GM03348 (cell line): Measurements from ENCODE around the gene SPAG6.

Experiments used
- DNase-seq: peaks from one replicate; pipeline ENCODE4 v3.0.0; 2012; ENCODE audit warnings: low spot score

SPAG6 gene

DNA sequence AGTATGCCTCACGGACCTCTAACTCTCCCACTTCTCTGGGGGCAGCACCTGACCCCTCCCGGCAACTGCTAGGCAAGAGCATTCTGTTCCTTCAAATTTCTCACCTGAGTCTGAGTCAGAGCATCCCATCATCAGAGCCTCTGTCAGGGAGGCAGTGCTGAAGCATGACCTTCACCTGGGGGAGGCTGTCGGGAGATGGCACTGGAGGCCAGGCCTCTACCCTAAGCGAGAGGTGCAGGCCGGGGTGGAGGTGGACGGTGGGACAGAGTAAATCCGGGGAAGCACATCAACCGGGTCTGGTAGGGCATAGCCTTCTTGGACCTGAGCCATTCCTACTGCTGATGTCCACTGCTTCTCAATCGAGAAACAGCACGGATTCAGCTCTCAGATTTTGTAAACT is 90.4 kb downstream of the SPAG6 start:
- no peak for DNase-seq

DNA sequence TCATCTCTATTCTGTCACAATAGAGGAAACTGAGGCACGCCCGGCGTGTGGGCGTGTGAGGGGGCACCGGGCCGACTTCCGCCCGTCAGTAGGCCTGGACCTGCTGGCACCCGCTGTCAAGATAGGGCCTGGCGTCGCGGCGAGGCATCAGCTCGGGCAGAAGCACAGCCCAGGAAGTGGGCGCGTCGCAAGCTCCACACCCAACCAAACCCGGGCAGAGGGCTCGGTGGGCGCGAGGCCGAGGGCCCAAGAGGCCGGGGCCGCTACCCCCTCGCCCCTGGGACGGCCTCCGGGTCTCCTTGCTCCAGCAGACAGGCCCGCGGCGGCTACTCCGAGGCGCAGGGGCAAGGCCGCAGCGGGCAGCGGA is 91.2 kb downstream of the SPAG6 start:
- DNase-seq: no peak

DNA sequence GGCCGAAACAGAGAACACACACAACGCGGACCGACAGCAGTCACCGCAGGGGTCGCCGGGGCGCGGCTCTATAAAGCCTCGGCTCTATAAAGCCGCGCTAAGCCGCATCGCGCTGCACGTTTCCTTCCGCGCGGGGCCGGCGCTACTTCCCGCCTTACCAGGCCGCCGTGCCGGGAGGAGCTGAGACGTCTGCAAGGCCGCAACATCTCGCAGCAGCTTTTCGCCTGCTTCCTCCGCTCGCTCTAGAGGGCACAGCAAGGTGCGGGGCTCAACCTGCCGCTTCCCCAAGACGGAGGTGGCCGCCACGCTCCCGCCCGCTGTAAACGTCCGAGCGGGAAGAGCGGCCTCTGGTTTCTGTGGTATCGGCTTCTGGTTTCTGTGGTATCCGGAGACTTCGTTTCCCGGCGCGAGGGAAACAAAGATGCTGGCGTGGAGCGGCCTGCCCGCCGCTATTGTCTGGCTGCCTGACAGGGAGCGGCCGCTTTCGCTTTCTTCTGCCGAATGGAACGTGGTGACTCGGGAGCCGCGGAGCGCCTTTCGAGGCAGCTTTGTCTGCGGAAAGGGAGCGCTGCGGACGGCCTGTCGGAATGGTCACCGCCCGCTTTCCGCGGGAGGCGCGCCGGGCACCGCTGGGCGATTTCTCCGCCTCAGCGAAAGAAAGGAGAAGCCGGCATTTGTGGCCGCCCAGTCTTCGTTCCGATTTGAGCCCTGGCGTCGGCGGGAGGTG is 91.8 kb downstream of the SPAG6 start:
- DNase-seq: peak; percentile 80

DNA sequence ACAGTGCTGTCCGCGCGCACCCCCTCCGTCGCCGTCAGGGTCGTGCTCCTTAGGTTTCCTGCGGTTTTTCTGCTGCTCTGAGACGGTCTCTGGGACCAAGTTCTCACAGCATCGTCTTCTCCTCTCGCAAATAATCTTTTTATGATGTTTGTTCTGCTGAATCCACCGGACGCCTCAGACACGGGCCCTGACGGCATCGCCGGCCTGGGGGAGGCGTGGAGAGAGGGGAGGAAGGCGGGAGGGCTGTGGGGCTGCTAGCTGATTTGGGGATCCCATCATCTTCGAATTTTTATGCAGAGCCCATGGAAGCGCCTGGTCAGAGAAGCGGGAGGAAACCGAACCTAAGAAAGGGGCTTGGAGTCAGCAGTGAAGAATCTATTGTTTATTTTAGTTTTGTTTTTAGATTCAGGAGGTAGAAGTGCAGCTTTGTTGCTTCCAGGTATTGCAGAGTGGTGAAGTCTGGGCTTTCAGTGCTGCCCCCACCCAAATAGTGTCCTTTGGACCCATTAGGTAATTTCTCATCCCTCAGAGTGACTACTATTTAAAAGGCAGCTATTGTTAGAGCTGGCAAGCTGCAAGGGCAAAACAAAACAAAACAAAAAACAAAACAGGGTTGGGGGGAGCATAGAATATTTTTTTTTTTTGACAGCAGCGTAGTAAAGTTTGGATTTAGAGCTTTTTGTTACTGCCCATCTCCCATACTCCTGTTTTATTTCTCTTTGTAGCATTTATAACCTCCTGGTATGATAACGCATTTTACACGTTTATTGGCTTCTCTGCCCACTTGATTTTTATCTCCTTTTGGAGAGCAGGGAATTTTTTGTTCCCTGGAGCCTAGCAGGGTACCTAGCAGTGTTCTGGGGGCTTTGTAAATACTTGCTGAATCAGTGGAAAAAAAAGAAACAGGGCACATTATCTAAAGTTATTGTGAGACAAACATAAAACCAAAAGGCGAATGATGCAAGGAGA is 92.6 kb downstream of the SPAG6 start:
- DNase-seq: peak; percentile 60

DNA sequence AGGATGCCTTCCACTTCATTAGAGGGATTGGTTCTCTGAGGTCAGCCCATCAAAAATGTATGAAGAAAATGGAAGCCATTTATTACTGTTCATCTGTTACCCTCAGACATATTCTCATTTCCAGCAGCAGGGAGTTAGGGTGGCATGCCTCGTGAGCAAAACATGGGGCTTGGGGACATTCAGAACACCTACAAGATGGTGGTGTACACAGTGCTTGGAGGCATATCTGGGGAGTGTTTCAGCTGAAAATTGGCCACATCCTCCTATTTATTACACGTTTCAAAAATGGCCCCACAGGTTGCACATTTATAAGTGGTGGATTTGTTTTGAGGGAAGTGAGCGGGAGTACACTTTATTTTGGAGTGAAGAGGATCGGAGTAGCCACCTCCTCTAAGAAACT is 93.4 kb downstream of the SPAG6 start:
- no peak for DNase-seq

DNA sequence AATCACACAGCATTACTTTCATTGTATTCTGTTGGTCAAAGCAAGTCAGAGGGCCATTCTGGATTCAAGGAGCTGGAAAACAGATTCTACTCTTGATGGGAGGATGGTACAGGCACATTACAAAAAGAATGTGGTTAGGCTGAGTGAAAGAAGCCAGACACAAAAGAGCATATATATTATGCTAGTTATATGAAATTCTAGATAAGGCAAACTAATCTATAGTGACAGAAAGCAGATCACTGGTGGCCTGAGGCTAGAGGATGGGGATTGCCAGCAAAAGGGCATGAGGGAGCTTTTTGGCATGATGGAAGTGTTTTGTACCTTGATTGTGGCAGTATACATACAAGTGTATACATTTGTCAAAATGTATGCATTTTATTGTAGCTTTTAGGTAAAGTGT is 96.8 kb downstream of the SPAG6 start:
- DNase-seq: no peak

DNA sequence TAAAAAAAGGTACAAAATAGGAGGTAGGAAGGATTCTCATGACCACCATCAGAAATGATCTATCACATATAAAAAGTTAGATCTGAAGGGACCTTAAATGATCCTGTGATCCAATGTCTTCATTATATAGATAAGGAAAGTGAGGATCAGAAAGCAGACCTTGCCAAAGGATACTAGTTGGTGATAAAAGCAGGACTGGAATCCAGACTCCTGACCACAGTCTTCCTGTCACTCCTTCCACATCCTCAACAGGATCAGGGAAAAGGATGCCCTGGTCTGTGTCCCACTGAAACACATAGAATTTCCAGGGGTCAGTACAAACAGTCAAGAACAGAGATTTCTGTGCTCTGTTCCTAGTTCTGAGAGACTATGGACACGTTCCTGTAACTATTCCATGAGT is 97.2 kb downstream of the SPAG6 start:
- DNase-seq: no peak

DNA sequence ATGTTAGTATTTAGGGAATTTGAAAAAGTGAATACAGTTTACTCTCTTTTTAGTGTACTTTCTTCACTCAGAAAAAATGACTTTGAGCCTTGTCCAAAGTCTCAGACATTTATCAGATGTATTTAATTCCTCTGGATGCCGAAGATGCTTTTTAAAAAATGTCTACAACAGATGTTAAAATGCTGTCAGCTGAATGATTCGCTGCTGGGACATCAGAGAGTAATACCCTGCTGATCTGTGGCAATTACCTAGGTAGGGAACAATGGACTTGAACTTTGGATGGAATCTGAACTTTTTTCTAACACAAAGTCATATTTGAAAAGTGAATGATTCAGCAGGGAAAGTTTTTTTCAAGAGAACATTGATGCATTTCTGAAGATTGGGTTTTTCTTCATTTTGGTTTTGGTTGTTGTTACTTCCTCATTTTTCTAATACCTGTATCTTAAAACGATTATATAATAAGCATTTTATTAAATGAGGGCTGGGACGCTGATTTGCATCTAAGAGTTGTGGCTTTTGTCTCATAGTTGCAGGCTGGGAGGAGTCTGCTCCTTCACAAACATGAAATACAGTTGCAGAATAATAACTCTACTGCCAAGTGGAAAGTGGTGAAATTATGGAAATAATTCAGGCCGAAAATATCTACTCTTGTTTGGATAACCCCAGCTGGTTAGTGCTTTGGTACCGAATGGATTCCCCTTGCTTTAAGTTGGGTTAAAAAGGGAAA is 98.0 kb downstream of the SPAG6 start:
- peak; percentile 38 for DNase-seq

DNA sequence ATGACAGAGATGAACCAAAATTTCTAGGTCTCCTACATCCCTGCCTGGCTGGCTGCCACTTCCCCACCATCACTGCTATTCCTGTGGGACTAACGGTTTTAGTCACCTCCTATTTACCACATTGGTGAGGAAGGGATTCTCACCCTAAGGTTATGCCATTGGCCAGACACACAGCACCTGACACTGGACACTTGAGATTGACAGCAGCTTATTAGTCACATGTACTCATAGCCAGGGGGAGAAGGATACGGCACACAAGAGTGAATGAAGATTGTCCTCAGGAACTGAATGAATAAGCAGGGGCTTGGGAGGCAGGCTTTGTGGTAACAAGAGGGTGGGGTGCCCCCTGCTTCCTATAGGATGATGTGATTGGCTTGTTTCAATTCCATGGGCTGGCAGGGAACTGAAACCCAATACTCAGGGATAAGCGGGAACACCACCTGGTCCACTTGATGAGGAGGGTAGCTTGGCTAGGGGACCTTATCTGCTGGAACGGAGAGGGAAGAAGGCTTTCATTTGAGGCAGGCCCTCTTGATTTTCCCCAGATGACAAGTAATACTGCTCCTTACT is 99.0 kb downstream of the SPAG6 start:
- DNase-seq: no peak

DNA sequence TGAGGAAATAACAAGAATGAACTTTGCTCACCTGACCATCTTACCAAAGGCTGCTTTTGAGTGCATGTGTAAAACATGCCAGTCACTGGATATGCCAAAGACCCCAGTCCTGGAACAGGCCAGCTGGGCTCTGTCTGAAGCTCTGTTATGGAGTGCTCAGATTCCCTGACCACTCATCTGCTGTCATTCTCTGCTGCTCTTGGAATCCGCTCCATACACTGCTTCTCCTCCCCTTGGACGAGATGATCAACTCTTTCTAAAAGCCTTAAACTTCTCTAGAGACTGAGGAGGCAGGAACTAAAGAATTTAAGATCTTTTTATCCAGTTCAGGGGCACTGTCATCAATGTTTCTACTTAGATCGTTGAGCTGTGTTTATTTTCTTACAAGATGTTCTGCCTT is 100.2 kb downstream of the SPAG6 start:
- no peak for DNase-seq

DNA sequence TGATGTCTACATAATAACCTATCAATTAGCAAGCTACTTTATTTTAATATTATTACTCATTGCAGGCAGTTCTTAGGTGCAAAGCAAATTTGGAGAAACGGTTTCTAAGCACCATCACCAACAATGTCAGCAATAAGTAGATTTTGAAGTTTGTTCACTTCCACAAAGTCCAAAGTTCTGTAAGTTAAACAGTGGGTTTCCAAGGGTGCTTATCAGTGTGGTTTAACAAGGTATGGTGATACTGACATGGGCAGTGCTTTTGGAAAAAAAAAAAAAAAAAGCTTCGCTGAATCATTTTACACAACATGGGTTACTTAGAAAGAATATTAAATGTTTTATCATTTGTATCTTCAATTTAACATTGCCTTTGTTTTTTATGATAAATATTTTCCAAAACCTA is 101.8 kb downstream of the SPAG6 start:
- no peak for DNase-seq

DNA sequence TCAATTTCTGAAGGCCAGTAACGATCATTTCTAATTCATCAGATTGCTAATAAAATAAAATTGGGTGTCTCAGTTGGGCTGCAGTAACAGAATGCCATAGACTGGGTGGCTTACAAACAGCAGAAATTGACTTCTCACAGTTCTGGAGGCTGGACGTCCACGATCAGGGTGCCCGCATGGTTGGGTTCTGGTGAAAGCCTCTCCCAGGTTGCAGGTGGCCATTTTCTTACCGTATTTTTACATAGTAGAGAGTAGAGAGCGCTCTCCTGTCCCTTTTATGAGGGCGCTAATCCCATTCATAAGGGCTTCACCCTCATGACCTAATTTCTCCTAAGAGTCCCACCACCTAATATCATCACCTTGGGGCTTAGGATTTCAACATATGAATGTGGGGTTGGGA is 106.0 kb downstream of the SPAG6 start:
- DNase-seq: no peak

DNA sequence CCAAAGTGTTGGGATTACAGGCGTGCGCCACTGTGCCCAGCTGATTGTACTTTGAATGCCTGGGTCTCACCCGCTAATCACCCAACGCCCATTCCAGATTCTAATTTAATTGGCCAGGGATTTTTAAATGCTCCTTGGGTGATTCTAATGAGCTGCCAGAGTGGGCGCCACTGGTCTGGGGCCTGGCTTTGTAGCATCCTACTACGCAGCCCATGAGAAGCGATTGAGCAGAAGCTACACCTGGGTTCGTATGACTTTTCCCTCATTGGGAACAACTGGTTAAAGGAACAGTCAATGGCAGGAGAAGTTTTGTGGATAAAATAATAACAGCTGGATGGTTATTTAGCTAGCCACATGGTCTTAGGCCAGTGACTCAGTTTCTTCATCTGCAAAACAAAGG is 108.0 kb downstream of the SPAG6 start:
- no peak for DNase-seq

DNA sequence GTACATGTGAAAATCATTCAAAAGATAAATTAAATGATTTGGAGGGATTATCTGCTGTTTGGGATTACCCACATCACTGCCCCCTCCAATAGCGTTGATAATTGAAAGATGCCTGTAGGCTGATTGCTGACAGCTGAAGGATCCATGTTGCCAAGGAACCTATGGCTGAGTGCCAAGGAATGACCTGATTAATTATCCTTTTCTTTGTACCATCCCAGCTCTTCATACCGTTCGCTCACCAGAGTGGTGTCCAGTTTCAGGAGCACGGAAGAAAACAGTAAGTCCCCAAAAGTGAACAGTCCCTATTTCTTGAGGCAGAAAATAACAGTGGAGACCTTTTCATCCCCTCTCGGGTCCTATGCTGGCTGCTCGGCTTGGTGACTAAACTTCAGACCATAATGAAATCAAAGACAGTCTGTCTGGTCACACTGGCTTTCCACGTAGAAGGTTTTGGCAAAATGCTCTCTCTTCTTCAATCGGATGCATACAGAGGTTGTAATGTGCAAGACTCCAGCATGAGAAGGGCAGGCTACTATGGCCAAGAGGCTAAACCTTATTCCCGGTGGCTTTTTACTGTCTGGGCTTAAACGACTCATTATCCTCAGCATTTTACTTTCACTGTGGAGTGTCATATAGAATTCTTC is 108.8 kb downstream of the SPAG6 start:
- no peak for DNase-seq

DNA sequence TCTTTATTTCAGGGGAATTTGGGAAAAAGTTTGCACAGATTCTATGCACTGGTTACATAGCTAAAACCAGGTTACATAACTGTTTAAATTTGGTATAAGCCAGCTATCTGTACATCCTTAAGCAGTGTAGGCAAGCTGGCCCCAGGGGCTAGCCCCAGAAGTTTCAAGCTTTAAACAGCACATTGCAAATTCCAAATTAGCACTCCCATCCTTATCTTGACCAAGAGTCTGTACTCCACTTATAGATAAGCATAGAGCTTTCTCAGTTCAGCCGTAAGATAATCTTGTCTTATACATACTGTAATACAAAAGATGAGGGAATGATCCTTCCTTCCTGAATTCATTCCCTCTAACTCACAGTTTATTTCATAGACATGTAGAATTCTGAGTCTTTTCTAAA is 109.3 kb downstream of the SPAG6 start:
- DNase-seq: no peak

DNA sequence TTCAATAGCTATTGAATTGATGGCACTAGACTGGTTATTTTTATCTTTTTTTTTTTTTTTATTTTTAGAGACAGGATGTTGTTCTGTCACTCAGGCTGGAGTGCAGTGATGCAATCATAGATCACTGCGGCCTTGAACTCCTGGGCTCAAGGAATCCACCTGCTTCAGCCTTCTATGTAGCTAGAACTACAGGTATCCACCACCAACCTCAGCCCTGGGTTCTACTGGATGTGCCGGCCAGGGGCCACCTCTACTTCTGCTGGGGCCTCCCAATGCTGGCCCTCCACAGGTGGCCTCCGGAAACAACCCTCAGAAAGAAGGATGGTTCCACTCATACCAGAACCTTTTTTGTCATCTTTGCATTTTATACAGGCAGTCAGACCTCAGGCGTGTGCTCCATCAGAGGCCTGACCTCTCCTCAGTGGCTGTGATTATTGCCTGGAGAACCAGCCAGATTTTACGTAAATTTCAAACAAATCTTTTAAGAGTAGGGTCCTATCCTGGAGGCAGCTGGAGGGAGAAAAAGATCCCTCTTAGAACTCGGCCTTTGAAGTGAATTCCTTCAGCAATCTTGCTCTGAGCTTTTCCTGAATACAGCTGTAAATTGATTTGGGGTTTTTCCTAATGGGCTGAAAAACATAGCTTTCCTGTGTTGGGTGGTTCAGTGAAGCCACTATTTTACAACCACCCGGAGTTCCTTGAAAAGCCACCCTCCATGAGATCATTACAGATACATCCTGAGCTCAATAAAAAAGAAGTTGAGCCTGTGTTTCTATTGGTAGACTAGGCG is 110.0 kb downstream of the SPAG6 start:
- DNase-seq: no peak

DNA sequence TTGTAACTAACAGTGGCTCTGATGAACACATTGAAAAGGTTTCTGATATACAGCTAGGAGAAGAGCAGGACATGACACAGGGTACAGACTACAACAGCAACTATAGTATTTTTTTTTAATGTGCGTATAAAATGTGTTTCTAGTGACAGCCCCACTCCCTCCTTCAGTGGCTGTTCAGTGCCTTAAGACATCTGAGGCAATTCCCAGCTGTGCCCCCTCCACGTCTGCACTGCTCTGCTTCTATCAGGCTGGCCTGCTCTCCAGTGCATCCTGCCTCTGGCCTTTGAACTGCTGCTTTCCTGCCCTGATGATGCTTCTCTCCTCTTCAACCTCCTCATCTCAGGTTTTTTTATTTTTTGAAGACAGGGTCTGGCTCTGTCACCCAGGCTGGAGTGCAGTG is 111.2 kb downstream of the SPAG6 start:
- no peak for DNase-seq

DNA sequence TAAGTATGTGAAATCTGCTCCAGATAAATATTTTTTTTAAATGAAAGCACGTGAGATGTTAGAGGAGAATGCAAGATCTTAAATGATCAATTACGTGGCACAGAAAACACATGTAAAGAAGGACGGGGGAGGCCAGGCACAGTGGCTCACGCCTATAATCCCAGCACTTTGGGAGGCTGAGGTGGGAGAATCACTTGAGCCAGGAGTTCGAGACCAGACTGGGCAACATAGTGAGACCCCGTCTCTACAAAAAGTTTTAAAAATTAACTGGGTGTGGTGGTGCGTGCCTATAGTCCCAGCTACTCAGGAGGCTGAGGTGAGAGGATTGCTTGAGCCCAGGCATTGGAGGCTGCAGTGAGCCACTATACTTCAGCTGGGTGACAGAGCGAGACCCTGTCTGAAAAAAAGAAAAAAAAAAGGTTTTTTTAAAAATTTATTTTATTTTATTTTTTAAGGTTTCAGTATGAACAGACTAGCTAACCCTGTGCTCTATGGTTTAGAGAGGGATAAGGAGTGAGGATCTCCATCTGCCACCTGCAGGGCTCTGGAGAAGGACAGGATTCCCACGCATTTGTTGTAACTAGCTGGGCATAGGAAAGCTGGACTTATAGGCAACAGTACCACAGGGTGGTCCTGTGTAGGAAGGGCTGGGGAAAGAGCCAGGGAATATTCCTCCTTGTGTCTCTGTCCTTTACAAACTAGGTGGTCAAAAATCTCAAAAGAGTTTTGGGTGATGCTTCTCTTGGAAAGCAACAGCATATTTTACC is 113.2 kb downstream of the SPAG6 start:
- DNase-seq: no peak

DNA sequence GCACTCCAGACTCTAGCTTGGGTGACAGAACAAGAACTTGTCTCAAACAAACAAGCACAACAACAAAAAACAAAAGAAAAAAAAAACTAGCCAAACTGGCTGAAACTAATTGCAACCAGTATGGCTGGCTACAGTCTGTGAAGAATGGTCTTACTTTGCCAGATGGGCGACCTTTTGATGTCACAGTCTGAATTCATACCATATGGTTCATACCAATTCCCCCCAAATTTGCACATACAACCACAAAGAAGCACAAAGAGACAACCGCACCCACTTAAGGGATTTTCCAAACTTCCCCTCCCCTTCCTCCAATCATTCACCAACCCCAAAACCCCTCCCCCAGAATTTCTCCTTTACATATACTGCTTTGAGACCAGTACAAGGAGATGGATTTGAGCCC is 114.2 kb downstream of the SPAG6 start:
- no peak for DNase-seq

DNA sequence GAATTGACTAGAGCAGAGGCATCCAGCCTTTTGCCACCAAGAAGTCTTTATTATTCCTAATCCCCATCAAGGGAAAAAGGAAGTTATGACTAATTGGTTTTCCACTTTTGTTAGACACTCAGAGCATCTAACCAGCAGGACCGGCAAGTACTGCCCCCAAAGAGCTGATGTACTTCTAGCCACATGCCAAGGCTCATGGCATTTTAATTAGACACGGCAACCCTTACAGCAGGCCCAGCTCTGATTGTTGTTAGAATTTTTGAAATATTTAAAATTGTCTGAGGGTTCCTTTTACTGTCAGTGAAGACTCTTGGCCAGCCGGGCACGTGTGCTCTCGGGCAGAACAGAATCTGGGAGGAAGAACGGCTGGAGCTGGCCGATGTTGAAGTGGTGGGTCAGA is 114.8 kb downstream of the SPAG6 start:
- no peak for DNase-seq
